ENCODE results near the gene PLCD3. TPM values are rescaled to one million over a fixed set of nuclear protein-coding genes. Genes with fewer than 3 reads are reported as not detected.

The PLCD3 gene
- total and polyA plus RNA-seq, 2 donors (not counting 1 experiment from before 2014, with no cell fraction given): 32.8 to 59.8 TPM

DNA sequence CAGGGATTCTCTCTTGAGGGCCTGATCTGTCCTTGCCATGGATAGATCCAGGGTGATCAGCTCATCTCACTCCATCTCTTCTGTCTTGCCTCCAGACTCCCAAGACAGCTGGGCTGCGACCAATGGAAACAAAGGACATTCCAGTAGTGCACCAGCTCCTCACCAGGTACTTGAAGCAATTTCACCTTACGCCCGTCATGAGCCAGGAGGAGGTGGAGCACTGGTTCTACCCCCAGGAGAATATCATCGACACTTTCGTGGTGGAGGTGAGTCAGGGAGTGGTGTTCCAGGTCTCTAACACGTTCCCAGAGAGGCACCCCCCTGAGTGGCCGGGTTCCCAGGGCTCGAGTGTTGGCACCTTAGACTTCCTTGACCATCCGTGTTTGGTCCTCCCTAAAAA, 29.5 kb downstream of the PLCD3 start:
- no peaks in the 10 kb centered on the region for H3K79me2 ChIP-seq (ENCODE audit: control insufficient read depth, insufficient read depth, low read length)
- DNase-seq (ENCODE audit: low read depth in 2 of 2): no peak
- TF ChIP-seq, protein P1, sequence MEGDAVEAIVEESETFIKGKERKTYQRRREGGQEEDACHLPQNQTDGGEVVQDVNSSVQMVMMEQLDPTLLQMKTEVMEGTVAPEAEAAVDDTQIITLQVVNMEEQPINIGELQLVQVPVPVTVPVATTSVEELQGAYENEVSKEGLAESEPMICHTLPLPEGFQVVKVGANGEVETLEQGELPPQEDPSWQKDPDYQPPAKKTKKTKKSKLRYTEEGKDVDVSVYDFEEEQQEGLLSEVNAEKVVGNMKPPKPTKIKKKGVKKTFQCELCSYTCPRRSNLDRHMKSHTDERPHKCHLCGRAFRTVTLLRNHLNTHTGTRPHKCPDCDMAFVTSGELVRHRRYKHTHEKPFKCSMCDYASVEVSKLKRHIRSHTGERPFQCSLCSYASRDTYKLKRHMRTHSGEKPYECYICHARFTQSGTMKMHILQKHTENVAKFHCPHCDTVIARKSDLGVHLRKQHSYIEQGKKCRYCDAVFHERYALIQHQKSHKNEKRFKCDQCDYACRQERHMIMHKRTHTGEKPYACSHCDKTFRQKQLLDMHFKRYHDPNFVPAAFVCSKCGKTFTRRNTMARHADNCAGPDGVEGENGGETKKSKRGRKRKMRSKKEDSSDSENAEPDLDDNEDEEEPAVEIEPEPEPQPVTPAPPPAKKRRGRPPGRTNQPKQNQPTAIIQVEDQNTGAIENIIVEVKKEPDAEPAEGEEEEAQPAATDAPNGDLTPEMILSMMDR (conservative IDR thresholded peaks at IDR 0.05 in 1 of 2, IDR thresholded peaks at IDR 0.05 in 1 of 2; ENCODE audit: low read depth in 1 of 2, low read length in 2 of 2): no peak
- TF ChIP-seq EZH2 (IDR thresholded peaks at IDR 0.05; ENCODE audit: low read length, missing control alignments): no peak
- H3K27ac ChIP-seq (ENCODE audit: insufficient read depth, low read length): no peak overlapping the region
- peaks cover 43% of the 10 kb centered on the region for H3K36me3 ChIP-seq (ENCODE audit: control insufficient read depth, insufficient read depth, low read length)
- H3K4me3 ChIP-seq (replicated peaks in 1 of 4; ENCODE audit: control extremely low read depth in 1 of 4, insufficient read depth in 1 of 4, low read depth in 3 of 4, low read length in 4 of 4): no peak overlapping the region
- no peaks in the 10 kb centered on the region for H4K20me1 ChIP-seq (ENCODE audit: control insufficient read depth, extremely low read depth, insufficient read depth, low read length)
- H3K9ac ChIP-seq (ENCODE audit: insufficient read depth, low read length): no peak overlapping the region
- H3K4me2 ChIP-seq (ENCODE audit: extremely low read depth, insufficient read depth, low read length): no peak overlapping the region
- no peaks in the 10 kb centered on the region for H3K27me3 ChIP-seq (ENCODE audit: control insufficient read depth, insufficient read depth, low read length)
- peaks cover 3% of the 10 kb centered on the region for H3K4me1 ChIP-seq (ENCODE audit: control insufficient read depth, extremely low read depth, insufficient read depth, low read length)
- H2AFZ ChIP-seq (ENCODE audit: low read length): no peak overlapping the region
- H3K9me3 ChIP-seq (ENCODE audit: control insufficient read depth, insufficient read depth, low read depth, low read length): no peaks in the 10 kb centered on the region

DNA sequence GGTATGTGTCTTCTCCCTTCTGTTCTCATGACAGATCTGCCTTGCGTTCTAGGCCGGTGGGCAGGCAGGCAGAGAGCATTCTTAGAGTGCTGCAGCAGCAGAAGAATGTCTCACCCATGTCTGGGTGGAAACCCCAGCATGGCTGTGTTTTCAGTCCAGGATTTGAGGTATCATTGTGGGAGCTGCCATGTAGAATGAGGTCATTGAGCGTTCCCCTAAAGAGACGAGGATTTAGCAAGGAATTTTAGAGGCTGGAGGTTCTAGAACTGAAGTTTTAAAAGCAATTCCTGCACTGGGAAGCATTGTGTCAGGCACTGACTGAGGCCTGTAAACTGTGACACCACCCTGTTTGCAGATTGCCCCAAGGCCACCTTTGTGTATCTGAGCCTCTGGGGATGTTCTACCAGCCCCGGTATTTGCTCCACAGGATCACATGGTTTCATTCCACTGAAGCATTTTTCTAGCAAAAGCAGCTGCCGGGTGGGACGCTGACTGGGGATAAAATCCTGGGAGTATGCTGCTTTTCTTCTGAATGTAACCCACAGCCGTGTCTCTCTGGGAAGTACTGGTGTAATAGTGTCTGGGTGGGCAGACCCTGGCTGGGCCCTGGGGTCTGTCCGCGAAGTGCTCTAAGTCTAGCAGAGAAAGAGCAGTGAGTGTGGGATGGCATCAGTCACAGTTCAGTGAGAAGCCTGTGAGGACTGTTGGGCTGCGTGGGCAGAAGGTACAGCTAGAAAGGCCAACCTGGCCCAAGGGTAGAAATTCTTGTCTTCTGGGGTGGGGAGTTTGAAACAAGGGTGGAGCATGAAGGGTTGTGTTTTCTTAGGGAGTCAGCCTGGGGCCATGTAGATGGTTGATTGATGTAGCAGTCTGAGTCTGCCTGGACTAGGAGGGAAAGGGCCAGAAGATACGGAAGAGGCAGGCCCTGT, 30.2 kb downstream of the PLCD3 start:
- no peak overlapping the region for H2AFZ ChIP-seq (ENCODE audit: low read length)
- no peak overlapping the region for H3K4me3 ChIP-seq (replicated peaks in 1 of 4; ENCODE audit: control extremely low read depth in 1 of 4, insufficient read depth in 1 of 4, low read depth in 3 of 4, low read length in 4 of 4)
- H3K36me3 ChIP-seq (ENCODE audit: control insufficient read depth, insufficient read depth, low read length): peaks cover 47% of the 10 kb centered on the region
- no peaks in the 10 kb centered on the region for H3K27me3 ChIP-seq (ENCODE audit: control insufficient read depth, insufficient read depth, low read length)
- H3K9me3 ChIP-seq (ENCODE audit: control insufficient read depth, insufficient read depth, low read depth, low read length): no peaks in the 10 kb centered on the region
- H4K20me1 ChIP-seq (ENCODE audit: control insufficient read depth, extremely low read depth, insufficient read depth, low read length): no peaks in the 10 kb centered on the region
- H3K4me1 ChIP-seq (ENCODE audit: control insufficient read depth, extremely low read depth, insufficient read depth, low read length): peaks cover 3% of the 10 kb centered on the region
- DNase-seq (ENCODE audit: low read depth in 2 of 2): no peak
- H3K9ac ChIP-seq (ENCODE audit: insufficient read depth, low read length): no peak overlapping the region
- H3K27ac ChIP-seq (ENCODE audit: insufficient read depth, low read length): no peak overlapping the region
- H3K79me2 ChIP-seq (ENCODE audit: control insufficient read depth, insufficient read depth, low read length): no peaks in the 10 kb centered on the region
- TF ChIP-seq, protein P1 (conservative IDR thresholded peaks at IDR 0.05 in 1 of 2, IDR thresholded peaks at IDR 0.05 in 1 of 2; ENCODE audit: low read depth in 1 of 2, low read length in 2 of 2): no peak
- TF ChIP-seq EZH2 (IDR thresholded peaks at IDR 0.05; ENCODE audit: low read length, missing control alignments): no peak
- H3K4me2 ChIP-seq (ENCODE audit: extremely low read depth, insufficient read depth, low read length): no peak overlapping the region

DNA sequence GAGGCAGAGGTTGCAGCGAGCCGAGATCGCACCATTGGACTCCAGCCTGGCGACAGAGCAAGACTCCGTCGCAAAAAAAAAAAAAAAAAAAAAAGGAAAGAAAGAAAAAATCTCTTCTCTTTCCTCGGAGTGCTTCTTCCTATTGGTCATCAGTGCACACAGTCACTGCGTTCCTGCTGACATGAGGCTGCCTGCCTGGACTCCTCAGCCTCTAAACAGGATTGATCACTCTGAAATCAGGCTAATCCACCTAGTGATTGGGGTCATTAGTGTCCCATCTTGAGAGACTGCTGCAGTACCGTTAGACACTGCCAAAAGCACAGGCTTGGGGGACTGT, 30.8 kb downstream of the PLCD3 start:
- no peak overlapping the region for H3K4me2 ChIP-seq (ENCODE audit: extremely low read depth, insufficient read depth, low read length)
- peaks cover 53% of the 10 kb centered on the region for H3K36me3 ChIP-seq (ENCODE audit: control insufficient read depth, insufficient read depth, low read length)
- no peaks in the 10 kb centered on the region for H3K79me2 ChIP-seq (ENCODE audit: control insufficient read depth, insufficient read depth, low read length)
- no peaks in the 10 kb centered on the region for H3K9me3 ChIP-seq (ENCODE audit: control insufficient read depth, insufficient read depth, low read depth, low read length)
- peaks cover 3% of the 10 kb centered on the region for H3K4me1 ChIP-seq (ENCODE audit: control insufficient read depth, extremely low read depth, insufficient read depth, low read length)
- H3K27me3 ChIP-seq (ENCODE audit: control insufficient read depth, insufficient read depth, low read length): no peaks in the 10 kb centered on the region
- H3K9ac ChIP-seq (ENCODE audit: insufficient read depth, low read length): no peak overlapping the region
- H2AFZ ChIP-seq (ENCODE audit: low read length): no peak overlapping the region
- TF ChIP-seq, protein P1 (conservative IDR thresholded peaks at IDR 0.05 in 1 of 2, IDR thresholded peaks at IDR 0.05 in 1 of 2; ENCODE audit: low read depth in 1 of 2, low read length in 2 of 2): no peak
- TF ChIP-seq EZH2 (IDR thresholded peaks at IDR 0.05; ENCODE audit: low read length, missing control alignments): no peak
- H3K4me3 ChIP-seq (replicated peaks in 1 of 4; ENCODE audit: control extremely low read depth in 1 of 4, insufficient read depth in 1 of 4, low read depth in 3 of 4, low read length in 4 of 4): no peak overlapping the region
- DNase-seq (ENCODE audit: low read depth in 2 of 2): no peak
- H3K27ac ChIP-seq (ENCODE audit: insufficient read depth, low read length): no peak overlapping the region
- H4K20me1 ChIP-seq (ENCODE audit: control insufficient read depth, extremely low read depth, insufficient read depth, low read length): no peaks in the 10 kb centered on the region
